Measurements from ENCODE around the gene GSTP1.
A peak's percentile ranks its signal among the peaks of the same experiment; 100 is the strongest.
"Not testable (repeated sequence)": the region's sequence is repeated elsewhere in the genome, so short reads cannot be mapped to it uniquely, and the experiment has no call there.

GSTP1 gene

GRCh38 chr11:67616431-67617242 is 33.0 kb downstream of the GSTP1 start:
- DNase-seq = no peak

- no peak for DNase-seq
Measured at GRCh38 chr11:67617243-67617953, 33.8 kb downstream of the GSTP1 start.

- DNase-seq = not testable (repeated sequence)
Measured at GRCh38 chr11:67618901-67619659, 35.5 kb downstream of the GSTP1 start.

GRCh38 chr11:67619683-67620618 is 36.3 kb downstream of the GSTP1 start:
- DNase-seq = not testable (repeated sequence)

GRCh38 chr11:67620621-67621020 is 37.0 kb downstream of the GSTP1 start:
- not testable (repeated sequence) for DNase-seq

- not testable (repeated sequence) for DNase-seq
Measured at GRCh38 chr11:67621928-67622327, 38.3 kb downstream of the GSTP1 start.

GRCh38 chr11:67622905-67623304 is 39.3 kb downstream of the GSTP1 start:
- DNase-seq = not testable (repeated sequence)

- DNase-seq = not testable (repeated sequence)
Measured at GRCh38 chr11:67623795-67624194, 40.2 kb downstream of the GSTP1 start.

GRCh38 chr11:67626131-67626833 is 42.7 kb downstream of the GSTP1 start:
- DNase-seq = not testable (repeated sequence)

- DNase-seq = no peak
Measured at GRCh38 chr11:67626970-67627369, 43.4 kb downstream of the GSTP1 start.

- DNase-seq = no peak
Measured at GRCh38 chr11:67627441-67627811, 43.8 kb downstream of the GSTP1 start.

- no peak for DNase-seq
Measured at GRCh38 chr11:67627812-67628624, 44.4 kb downstream of the GSTP1 start.

GRCh38 chr11:67628710-67629385 is 45.2 kb downstream of the GSTP1 start:
- no peak for DNase-seq

GRCh38 chr11:67629386-67630227 is 46.0 kb downstream of the GSTP1 start, which contains the start of gene NUDT8:
Gene NUDT8, minus strand, starts transcription at chr11:67629937. Its CDS starts 26 bp downstream, at chr11:67629911.
- peak; percentile 76 for DNase-seq

- peak; percentile 94 for DNase-seq
Measured at GRCh38 chr11:67630228-67630942, 46.8 kb downstream of the GSTP1 start.

- no peak for DNase-seq
Measured at GRCh38 chr11:67630943-67631331, 47.3 kb downstream of the GSTP1 start.

- DNase-seq = no peak
Measured at GRCh38 chr11:67631411-67631810, 47.8 kb downstream of the GSTP1 start.

GRCh38 chr11:67631853-67632174 is 48.2 kb downstream of the GSTP1 start:
- no peak for DNase-seq

All from NCI-H774 (cell line).